Measurements from ENCODE around the gene ZNF639. TPM values are rescaled to one million over a fixed set of nuclear protein-coding genes. Genes with fewer than 3 reads are reported as not detected.

The ZNF639 gene
- polyA plus RNA-seq, 3 donors from 2014 or later: 40.0 to 54.8 (median 46.7) TPM

Other genes with a start within 250 kb of the ZNF639 start
- 10 to 100 TPM; 10.4 to 20.8 (median 17.2) TPM for gene PIK3CA, start 174.7 kb upstream of the ZNF639 start, polyA plus RNA-seq
- under 1 TPM in 2 of 3 donors, not detected in 1; 0.20 to 0.43 TPM for gene KCNMB3, start 71.9 kb upstream of the ZNF639 start, polyA plus RNA-seq
- 10 to 100 TPM in 1 of 3 donors, 1 to 10 TPM in 2; 2.2 to 11.1 (median 8.6) TPM for gene MFN1, start 24.7 kb downstream of the ZNF639 start, polyA plus RNA-seq
- gene GNB4, start 128.4 kb downstream of the ZNF639 start, polyA plus RNA-seq: 10 to 100 TPM in 1 of 3 donors, 1 to 10 TPM in 2; 2.2 to 12.3 (median 3.0) TPM
- 10 to 100 TPM; 25.6 to 46.1 (median 34.5) TPM for gene ACTL6A, start 239.9 kb downstream of the ZNF639 start, polyA plus RNA-seq

All from immature natural killer cell (primary cell).